ENCODE results near the gene MRPS18B.
"Not testable (repeated sequence)": the region's sequence is repeated elsewhere in the genome, so short reads cannot be mapped to it uniquely, and the experiment has no call there.

The MRPS18B gene

GRCh38 chr6:30640481-30640880 lies 22.8 kb downstream of the MRPS18B start:
- TF ChIP-seq GATA1 (IDR thresholded peaks at IDR 0.05; ENCODE audit: low read depth, low read length), result no peak
- no peak for TF ChIP-seq POLR2A (IDR thresholded peaks at IDR 0.05; ENCODE audit: low read length)
- no peak for DNase-seq

GRCh38 chr6:30641048-30641447 lies 23.4 kb downstream of the MRPS18B start:
- no peak for DNase-seq
- no peak for TF ChIP-seq POLR2A (IDR thresholded peaks at IDR 0.05; ENCODE audit: low read length)
- no peak for TF ChIP-seq GATA1 (IDR thresholded peaks at IDR 0.05; ENCODE audit: low read depth, low read length)

GRCh38 chr6:30643656-30644055 lies 26.0 kb downstream of the MRPS18B start:
- DNase-seq, result no peak
- TF ChIP-seq GATA1 (IDR thresholded peaks at IDR 0.05; ENCODE audit: low read depth, low read length) (no peak), POLR2A (IDR thresholded peaks at IDR 0.05; ENCODE audit: low read length) (no peak)

GRCh38 chr6:30644769-30645168 lies 27.1 kb downstream of the MRPS18B start:
- TF ChIP-seq GATA1 (IDR thresholded peaks at IDR 0.05; ENCODE audit: low read depth, low read length), result no peak
- TF ChIP-seq POLR2A (IDR thresholded peaks at IDR 0.05; ENCODE audit: low read length), result no peak
- no peak for DNase-seq

DNA sequence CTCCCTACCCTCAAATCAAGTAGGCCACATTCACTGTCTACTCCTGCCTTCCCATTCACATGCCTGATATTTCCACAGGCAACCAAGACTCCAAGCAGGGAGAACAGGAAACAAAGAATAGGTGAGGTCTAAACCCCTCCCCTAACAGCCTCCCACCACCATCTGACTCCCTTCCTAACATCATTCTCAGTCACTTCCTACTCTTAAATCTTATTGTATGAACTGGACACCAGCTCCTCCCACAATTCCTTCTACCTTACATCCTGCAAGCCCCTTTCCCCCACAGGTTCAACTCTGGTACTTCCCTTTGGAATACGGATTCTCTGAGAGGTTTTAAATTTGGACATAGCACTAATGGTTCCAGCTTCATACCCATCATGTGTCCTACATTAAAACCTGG lies 28.3 kb downstream of the MRPS18B start:
- DNase-seq, result no peak
- TF ChIP-seq GATA1 (IDR thresholded peaks at IDR 0.05; ENCODE audit: low read depth, low read length) (no peak), POLR2A (IDR thresholded peaks at IDR 0.05; ENCODE audit: low read length) (no peak)

GRCh38 chr6:30646450-30647241 lies 29.0 kb downstream of the MRPS18B start, which contains the start of gene C6orf136:
C6orf136 (plus strand) TSS chr6:30647133; CDS start chr6:30647232, 99 bp downstream.
- peak; percentile 94 to 95 for DNase-seq

GRCh38 chr6:30647242-30648116 lies 29.8 kb downstream of the MRPS18B start:
- TF ChIP-seq GATA1 (IDR thresholded peaks at IDR 0.05; ENCODE audit: low read depth, low read length), result no peak
- peak; percentile 50 for TF ChIP-seq POLR2A (IDR thresholded peaks at IDR 0.05; ENCODE audit: low read length)
- peak; percentile 83 to 84 for DNase-seq

More at GRCh38 chr6:30646450-30647241, 29.0 kb downstream of the MRPS18B start, which contains the start of gene C6orf136:
- TF ChIP-seq GATA1 (IDR thresholded peaks at IDR 0.05; ENCODE audit: low read depth, low read length), result no peak
- TF ChIP-seq POLR2A (IDR thresholded peaks at IDR 0.05; ENCODE audit: low read length), result no peak

GRCh38 chr6:30651143-30651542 lies 33.5 kb downstream of the MRPS18B start:
- TF ChIP-seq GATA1 (IDR thresholded peaks at IDR 0.05; ENCODE audit: low read depth, low read length), result no peak
- TF ChIP-seq POLR2A (IDR thresholded peaks at IDR 0.05; ENCODE audit: low read length), result no peak
- no peak for DNase-seq

- no peak for DNase-seq
- TF ChIP-seq POLR2A (IDR thresholded peaks at IDR 0.05; ENCODE audit: low read length) (no peak), GATA1 (IDR thresholded peaks at IDR 0.05; ENCODE audit: low read depth, low read length) (no peak)
Observed at GRCh38 chr6:30654798-30655742, 37.4 kb downstream of the MRPS18B start.

- DNase-seq, result no peak
- TF ChIP-seq GATA1 (IDR thresholded peaks at IDR 0.05; ENCODE audit: low read depth, low read length), result no peak
- TF ChIP-seq POLR2A (IDR thresholded peaks at IDR 0.05; ENCODE audit: low read length), result no peak
Observed at GRCh38 chr6:30655743-30656094, 38.1 kb downstream of the MRPS18B start.

DNA sequence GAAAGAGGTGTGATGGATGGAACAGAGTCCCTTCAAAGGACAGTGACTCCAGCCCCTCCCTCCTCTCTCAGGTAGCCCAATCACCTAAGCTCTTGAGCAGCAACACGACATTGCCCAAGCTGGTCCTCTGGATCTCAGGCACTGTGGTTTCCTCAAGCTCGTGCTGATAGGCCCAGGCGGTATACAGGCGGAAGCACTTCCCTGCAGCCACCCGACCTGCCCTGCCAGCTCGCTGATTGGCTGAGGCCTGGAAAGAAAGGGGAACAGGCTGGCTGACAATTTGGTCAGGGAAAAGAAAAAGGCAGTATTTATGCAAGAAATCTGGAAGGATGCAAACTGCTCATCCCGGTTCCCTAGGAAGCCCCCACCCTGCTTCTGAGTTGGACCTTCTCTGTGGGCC lies 38.9 kb downstream of the MRPS18B start:
- TF ChIP-seq GATA1 (IDR thresholded peaks at IDR 0.05; ENCODE audit: low read depth, low read length) (no peak), POLR2A (IDR thresholded peaks at IDR 0.05; ENCODE audit: low read length) (no peak)
- no peak for DNase-seq

GRCh38 chr6:30657454-30657853 lies 39.8 kb downstream of the MRPS18B start:
- TF ChIP-seq POLR2A (IDR thresholded peaks at IDR 0.05; ENCODE audit: low read length), result no peak
- no peak for TF ChIP-seq GATA1 (IDR thresholded peaks at IDR 0.05; ENCODE audit: low read depth, low read length)
- no peak for DNase-seq

- not testable (repeated sequence) for DNase-seq
Observed at GRCh38 chr6:30657922-30658321, 40.3 kb downstream of the MRPS18B start.

Data from erythroblast (primary cell).